GM21528 (cell line): Measurements from ENCODE around the gene EXOC3.

Experiments
- ATAC-seq: cut with Tn5 transposase; IDR thresholded peaks from one replicate; pipeline ENCODE4 v1.9.1; 2021; ENCODE audit warnings: mild to moderate bottlenecking, moderate library complexity; ENCODE audit not compliant: unreplicated experiment, low FRiP score

EXOC3 gene

GRCh38 chr5:516338-516925, 73.5 kb downstream of the EXOC3 start:
- ATAC-seq: no peak
